GM12878 (cell line): ENCODE measurements around the gene FAM131B. TPM values are rescaled to one million over a fixed set of nuclear protein-coding genes. Genes with fewer than 3 reads are reported as not detected.

ENCODE experiments used
- ATAC-seq: fragments of 200-7000 bp; cut with Tn5 transposase; 3 replicates; pipeline ENCODE4 v1.9.1; 2020; ENCODE audit warnings: mild to moderate bottlenecking, moderate library complexity
- BruUV-seq: library from RNA; stranded (reverse); fragments of 400-500 nt; replicated peaks from 2 replicates; lab custom pipeline; 2021; lab: Mats Ljungman, UMichigan
- CTCF ChIA-PET: fragments of 300-600 bp; sonication (Branson Sonifier 250); formaldehyde crosslinking; extraction: SDS; loops from one replicate; lab custom pipeline; 2021; ENCODE audit warnings: inconsistent platforms; lab: Yijun Ruan, JAX
- POLR2A ChIA-PET: fragments of 350-600 bp; formaldehyde crosslinking; extraction: SDS; loops from one replicate; lab custom pipeline; 2021; ENCODE audit warnings: inconsistent platforms; lab: Charles Lee
- RAD21 ChIA-PET: fragments of 300-600 bp; sonication (Branson Sonifier 250); formaldehyde crosslinking; loops from one replicate; lab custom pipeline; 2023; ENCODE audit warnings: antibody characterized with exemption; ENCODE audit not compliant: unreplicated experiment; lab: Charles Lee
- SMC1A ChIA-PET: fragments of 300-600 bp; sonication (Branson Sonifier 250); formaldehyde crosslinking; loops from one replicate; lab custom pipeline; 2023; ENCODE audit not compliant: unreplicated experiment, uncharacterized antibody; lab: Charles Lee
- DNase-seq: peaks from one replicate; pipeline ENCODE4 v3.0.0-alpha.2; 2011; ENCODE audit warnings: low read depth, low spot score
- FAIRE-seq: peaks from 3 replicates; lab custom pipeline; 2011; peaks lifted over from hg19 to GRCh38; lab: Jason Lieb, UNC
- H2AFZ ChIP-seq: 2 replicates; pipeline ENCODE4 v1.6.0; 2011; ENCODE audit warnings: low read depth, low read length, control low read depth; ENCODE audit not compliant: control insufficient read depth
- H3K27ac ChIP-seq: 2 replicates; pipeline ENCODE4 v1.5.1; 2011; ENCODE audit warnings: control low read depth; ENCODE audit not compliant: control insufficient read depth, insufficient read depth
- H3K27me3 ChIP-seq, 2 experiments: replicated peaks in 1 of 2; 2 replicates each; pipeline versions ENCODE4 v1.6.0 to v1.6.1; 2011; ENCODE audit warnings: low read length in 1 of 2; ENCODE audit not compliant: control insufficient read depth in 2 of 2, insufficient read depth in 2 of 2
- H3K36me3 ChIP-seq, 2 experiments: 2 replicates each; pipeline ENCODE4 v1.5.1; 2011; ENCODE audit warnings: low read length in 1 of 2; ENCODE audit not compliant: control insufficient read depth in 2 of 2, insufficient read depth in 2 of 2
- H3K4me1 ChIP-seq: 2 replicates; pipeline ENCODE4 v1.6.1; 2011; ENCODE audit warnings: mild to moderate bottlenecking, low read length, moderate library complexity, mixed read lengths; ENCODE audit not compliant: control insufficient read depth, insufficient read depth
- H3K4me2 ChIP-seq: 2 replicates; pipeline ENCODE4 v1.6.0; 2011; ENCODE audit warnings: control low read depth; ENCODE audit not compliant: control insufficient read depth, insufficient read depth
- H3K4me3 ChIP-seq: fragments of 200-600 bp; sonication (generic); 2 replicates; pipeline ENCODE4 v1.5.1; 2016
- H3K79me2 ChIP-seq: 2 replicates; pipeline ENCODE4 v1.6.0; 2011; ENCODE audit warnings: low read length; ENCODE audit not compliant: control insufficient read depth, insufficient read depth
- H3K9ac ChIP-seq: 2 replicates; pipeline ENCODE4 v1.8.0; 2011; ENCODE audit warnings: low read length, control low read depth, mixed read lengths; ENCODE audit not compliant: control insufficient read depth, insufficient read depth
- H3K9me3 ChIP-seq: replicated peaks from 3 replicates; pipeline ENCODE4 v1.5.1; 2011; ENCODE audit warnings: mild to moderate bottlenecking, low read length; ENCODE audit not compliant: control insufficient read depth, insufficient read depth
- H4K20me1 ChIP-seq: 2 replicates; pipeline ENCODE4 v1.6.0; 2011; ENCODE audit not compliant: control insufficient read depth, insufficient read depth
- CBX5 ChIP-seq: sonication (generic); IDR thresholded peaks from 2 replicates; pipeline ENCODE4 v1.6.1; 2016; ENCODE audit warnings: low read depth, moderate library complexity, mild to moderate bottlenecking, inconsistent platforms
- FOXK2 ChIP-seq: fragments of 450-650 bp; IDR thresholded peaks from 2 replicates; pipeline ENCODE4 v1.6.1; 2017; ENCODE audit warnings: mild to moderate bottlenecking, moderate library complexity
- IKZF2 ChIP-seq, 2 experiments: fragments of 450-650 bp; IDR thresholded peaks; 2 replicates each; pipeline ENCODE4 v1.6.1; 2017; ENCODE audit warnings: mild to moderate bottlenecking in 2 of 2, moderate library complexity in 2 of 2
- MTA2 ChIP-seq: fragments of 450-650 bp; IDR thresholded peaks from 2 replicates; pipeline ENCODE4 v1.6.1; 2016; ENCODE audit warnings: low read depth, mild to moderate bottlenecking, moderate library complexity
- PML ChIP-seq: IDR thresholded peaks from 2 replicates; pipeline ENCODE4 v1.6.1; 2012; ENCODE audit warnings: low read length, inconsistent platforms
- REST ChIP-seq: IDR thresholded peaks from 2 replicates; pipeline ENCODE4 v1.6.1; 2012; ENCODE audit warnings: mild to moderate bottlenecking, low read depth, low read length
- STAT1 ChIP-seq: fragments of 450-650 bp; conservative IDR thresholded peaks from 2 replicates; pipeline ENCODE4 v1.6.1; 2014; ENCODE audit warnings: antibody characterized with exemption, mild to moderate bottlenecking
- TARDBP ChIP-seq: IDR thresholded peaks from 2 replicates; pipeline ENCODE4 v1.6.1; 2016; ENCODE audit warnings: borderline replicate concordance
- WGBS: methylation state at CpG from one replicate; pipeline ENCODE4 v1.1.6; 2016; ENCODE audit warnings: low lambda C conversion rate; ENCODE audit not compliant: insufficient replicate concordance, insufficient coverage; ENCODE audit errors: missing lambda C conversion rate; 5-methylcytosine and 5-hydroxymethylcytosine counted together
- in situ Hi-C: fragments of 300-500 bp; cut with MboI; formaldehyde crosslinking; loops from 9 replicates; pipeline ENCODE4 v1.14.3; 2018; ENCODE audit warnings: mixed read lengths
- intact Hi-C: fragments of 100-400 bp; cut with micrococcal nuclease; formaldehyde crosslinking; loops from one replicate; pipeline ENCODE4 v1.14.2; 2022; ENCODE audit not compliant: unreplicated experiment
- polyA plus RNA-seq, 11 experiments: library from polyadenylated mRNA; depleted of rRNA in 4 of 11; unstranded in 6 of 11; stranded (reverse) in 5 of 11; fragments of >200 nt; fragmentation: Nextera tagmentation in 4 of 11; fragmentation: Illumina TruSeq in 1 of 11; extraction: Ambion mirVana in 4 of 11; extraction: Trizol in 1 of 11; gene quantifications; 1 replicate in 1 of 11; 2 replicates in 10 of 11; pipeline versions ENCODE4 v1.2.1 to v1.2.3, GENCODE V29; 2011 to 2016; ENCODE audit warnings: inconsistent platforms in 2 of 11, missing spikeins in 2 of 11, low read depth in 1 of 11
- total RNA-seq, 4 experiments: library from RNA; depleted of rRNA in 3 of 4; stranded (reverse); fragments of >200 nt in 3 of 4; fragmentation: Illumina TruSeq in 1 of 4; extraction: Trizol in 1 of 4; gene quantifications; 2 replicates each; pipeline versions ENCODE4 v1.2.1 to v1.2.3, GENCODE V29; 2013 to 2021

The FAM131B gene
- total and polyA plus RNA-seq, 10 of the 15 experiments (the other 5 are each of a cell fraction or from before 2014, with no cell fraction given), result 0.03 to 0.05 TPM; not detected in 8

- H3K79me2 ChIP-seq, result no peaks in the 10 kb centered on the region
- H3K36me3 ChIP-seq, result no peaks in the 10 kb centered on the region
- in situ Hi-C loops, result no loop called here
- H3K4me2 ChIP-seq, result no peak overlapping the region
- CTCF ChIA-PET, result interaction anchor here (0.8 kb wide), 1 partner anchor 16 kb away, joined by 3 read pairs; no protein-coding TSS in a partner anchor
- no peak overlapping the region for H3K4me3 ChIP-seq
- H2AFZ ChIP-seq, result no peak overlapping the region
- no peaks in the 10 kb centered on the region for H3K4me1 ChIP-seq
- H3K9ac ChIP-seq, result no peak overlapping the region
- RAD21 ChIA-PET, result no interaction called here
- no peaks in the 10 kb centered on the region for H3K27me3 ChIP-seq
- intact Hi-C loops, result no loop called here
- no TSS peak for BruUV-seq
- no peak for DNase-seq
- ATAC-seq, result no peak
- no peaks in the 10 kb centered on the region for H4K20me1 ChIP-seq
- POLR2A ChIA-PET, result no interaction called here
- TF ChIP-seq STAT1 (no peak), IKZF2 (IDR thresholded peaks at IDR 0.05) (no peak), TARDBP (no peak), REST (no peak), PML (no peak), CBX5 (no peak), MTA2 (no peak), FOXK2 (no peak)
- FAIRE-seq, result no peak
- H3K9me3 ChIP-seq, result no peaks in the 10 kb centered on the region
- SMC1A ChIA-PET, result no interaction called here
- no peak overlapping the region for H3K27ac ChIP-seq
- WGBS, result 56% methylated on average over 20 of the region's 20 CpGs
Measured at GRCh38 chr7:143399642-143400041, 37.1 kb upstream of the FAM131B start.
